ENCODE data around the gene CLINT1.
"Not testable (repeated sequence)": the region's sequence is repeated elsewhere in the genome, so short reads cannot be mapped to it uniquely, and the experiment has no call there.

The CLINT1 gene

DNA sequence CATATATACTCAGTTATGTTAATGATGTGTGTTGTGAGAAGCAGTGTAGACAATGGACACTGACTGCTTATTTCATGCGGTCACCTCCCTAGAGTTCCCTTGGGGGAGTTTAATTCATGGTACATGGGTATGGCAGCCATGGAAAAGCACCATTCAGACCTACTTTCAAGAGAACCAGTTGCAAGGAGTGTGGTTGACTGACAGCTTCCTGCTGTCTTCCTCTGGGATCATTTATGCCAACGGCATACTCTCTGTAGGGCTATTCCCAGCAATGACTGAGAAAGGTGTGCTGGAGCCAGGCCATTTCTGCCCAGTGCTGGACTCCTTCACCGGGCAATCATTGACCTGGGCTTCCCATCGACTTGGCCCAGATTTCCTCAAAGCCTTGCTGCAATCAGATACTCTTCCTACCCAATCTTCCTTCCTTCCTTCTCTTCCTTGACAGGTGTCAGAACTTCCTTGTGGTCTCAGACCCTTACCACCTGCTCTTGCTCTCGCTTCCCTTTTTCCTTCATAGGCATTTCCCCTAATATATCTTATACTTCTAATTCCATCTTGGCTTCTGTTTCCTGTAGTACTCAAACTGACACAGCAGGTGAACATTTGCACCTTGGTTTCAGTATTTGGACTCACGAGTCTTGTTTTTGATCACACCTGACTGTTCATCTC, 3.4 kb upstream of the CLINT1 start:
- DNase-seq, result no peak

DNA sequence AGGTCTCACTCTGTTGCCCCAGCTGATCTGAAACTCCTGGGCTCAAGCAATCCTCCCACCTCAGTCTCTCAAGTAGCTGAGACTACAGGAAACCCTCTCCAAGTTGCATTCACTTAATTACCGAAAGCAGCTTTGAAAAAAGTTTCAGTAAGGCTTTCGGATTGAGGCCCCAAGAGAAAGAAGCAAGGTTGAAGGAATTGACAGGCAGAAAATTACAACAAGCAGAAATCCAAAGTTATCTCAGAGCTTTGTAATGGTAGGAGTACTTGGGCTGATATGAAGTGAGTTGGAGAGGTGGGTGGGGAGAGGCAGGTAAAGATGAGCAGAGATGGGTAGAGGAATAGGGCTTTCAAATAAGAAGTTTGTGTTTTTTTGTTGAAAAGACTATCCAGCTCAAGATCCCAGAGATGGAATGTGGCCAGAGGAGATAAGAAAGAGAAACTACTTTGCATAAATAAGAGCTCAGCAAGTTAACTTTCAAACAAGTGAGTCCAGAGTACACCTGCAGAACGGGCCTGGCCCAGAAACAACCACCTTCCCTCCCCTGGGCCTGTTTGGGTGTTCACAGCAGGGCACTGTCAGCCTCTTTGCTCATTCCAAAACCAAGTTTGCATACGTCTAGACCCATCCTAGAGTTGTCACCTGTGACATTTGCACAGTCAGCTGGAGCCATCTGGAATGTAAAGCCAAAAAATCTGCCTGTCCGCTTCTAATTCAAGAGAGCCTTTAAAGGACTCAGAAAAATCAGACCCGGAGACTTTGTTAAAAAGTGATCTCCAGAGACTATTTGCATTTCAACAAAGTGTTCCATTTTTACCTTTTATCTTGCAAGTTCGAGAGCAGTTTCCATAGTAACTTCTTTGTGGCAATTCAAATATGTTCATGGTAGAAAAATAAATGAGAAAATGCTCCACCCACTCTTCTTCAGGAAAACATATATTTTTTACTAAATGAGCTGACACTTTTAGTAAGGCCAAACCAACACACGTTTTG, 2.2 kb upstream of the CLINT1 start:
- DNase-seq, result no peak

DNA sequence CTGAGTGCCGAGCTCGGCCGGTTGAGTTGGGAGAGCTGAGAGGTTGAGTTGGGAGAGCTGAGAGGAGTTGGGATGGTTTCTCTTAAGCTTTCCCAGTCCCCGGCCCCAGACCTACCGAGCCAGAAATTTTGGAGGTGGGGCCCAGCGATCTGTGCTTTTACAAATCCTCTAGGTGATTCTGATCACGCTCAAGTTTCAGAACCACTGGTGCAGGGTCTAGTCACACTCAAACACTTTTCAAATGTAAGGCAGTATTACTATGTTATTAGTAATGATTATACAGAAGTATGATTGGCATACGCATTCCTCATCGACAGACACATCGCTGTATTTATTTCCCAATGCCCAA, 256 bp upstream of the CLINT1 start:
- DNase-seq, result no peak

DNA sequence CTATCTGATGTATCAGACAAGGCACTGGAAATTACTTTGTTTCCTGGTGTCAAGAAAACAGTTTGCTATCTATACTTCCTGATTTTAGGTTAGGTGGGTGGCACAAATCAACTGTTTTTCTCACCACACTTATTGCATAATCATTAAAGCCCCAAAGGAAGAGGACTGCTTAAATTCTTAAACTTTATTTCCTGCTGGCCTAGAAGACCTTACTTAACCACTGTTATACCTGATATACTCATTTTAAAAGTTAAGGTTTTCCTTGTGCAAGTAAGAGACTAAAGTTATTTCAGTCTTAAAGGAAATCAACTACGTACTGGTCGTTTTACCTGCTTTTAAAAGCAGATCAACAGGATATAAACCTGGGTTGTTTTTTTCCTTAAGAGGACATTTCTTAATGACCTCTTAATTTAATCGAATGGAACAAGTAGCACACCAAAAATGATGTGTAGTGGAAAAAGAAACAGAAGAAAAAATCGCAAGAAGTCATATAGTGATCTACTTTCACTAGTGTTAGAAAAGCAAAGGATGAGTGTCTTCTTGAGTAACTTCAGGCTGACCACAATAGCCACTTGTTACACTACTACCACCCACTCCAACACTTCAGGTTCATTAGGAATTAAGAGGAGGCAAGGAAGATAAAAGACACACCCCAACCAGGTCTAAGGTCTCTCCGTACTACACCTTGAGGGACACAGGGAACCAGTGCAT, 974 bp downstream of the CLINT1 start:
- no peak for DNase-seq

GRCh38 chr5:157855404-157855994, 3.4 kb downstream of the CLINT1 start:
- no peak for DNase-seq

GRCh38 chr5:157853365-157853764, 5.6 kb downstream of the CLINT1 start:
- DNase-seq, result not testable (repeated sequence)

DNA sequence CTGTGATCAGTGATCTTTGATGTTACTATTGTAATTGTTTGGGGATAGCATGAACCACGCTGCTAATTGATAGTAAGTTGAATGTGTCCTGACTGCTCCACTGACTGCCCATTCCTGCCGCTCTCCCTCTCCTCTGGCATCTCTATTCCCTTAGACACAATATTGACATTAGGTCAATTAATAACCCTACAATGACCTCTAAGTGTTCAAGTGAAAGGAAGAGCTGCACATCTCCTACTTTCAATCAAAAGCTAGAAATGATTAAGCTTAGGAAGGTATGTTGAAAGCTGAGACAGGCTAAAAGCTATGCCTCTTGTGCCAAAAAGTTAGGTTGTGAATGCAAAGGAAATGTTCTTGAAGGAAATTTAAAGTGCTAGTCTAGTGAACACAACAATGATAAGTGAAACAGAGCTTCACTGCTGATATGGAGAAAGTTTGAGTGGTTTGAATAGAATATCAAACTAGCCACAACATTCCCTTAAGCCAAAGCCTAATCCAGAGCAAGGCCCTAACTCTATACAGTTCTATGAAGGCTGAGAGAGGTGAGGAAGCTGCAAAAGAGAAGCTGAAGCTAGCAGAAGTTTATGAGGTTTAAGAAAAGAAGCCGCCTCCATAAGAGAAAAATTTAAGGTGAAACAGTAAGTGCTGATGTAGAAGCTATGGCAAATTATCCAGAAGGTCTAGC, 12.9 kb downstream of the CLINT1 start:
- DNase-seq, result no peak

- no peak for DNase-seq
Measured at GRCh38 chr5:157842787-157843186, 16.2 kb downstream of the CLINT1 start.

DNA sequence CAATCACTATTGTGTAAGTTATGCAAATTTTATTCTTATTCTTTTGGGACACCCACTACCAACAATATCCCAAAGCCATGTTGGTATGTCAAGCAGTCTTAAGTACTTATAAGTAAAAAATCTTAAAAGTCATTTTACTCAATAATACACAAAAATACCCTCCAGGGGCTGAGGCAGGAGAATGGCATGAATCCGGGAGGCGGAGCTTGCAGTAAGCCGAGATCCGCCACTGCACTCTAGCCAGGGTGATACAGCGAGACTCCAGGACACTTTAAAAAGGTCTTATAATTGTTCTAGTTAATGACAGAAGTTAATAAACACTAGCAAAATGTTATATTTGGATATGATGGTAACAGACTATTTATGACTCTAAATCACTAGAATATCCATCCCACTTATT, 16.8 kb downstream of the CLINT1 start:
- no peak for DNase-seq

DNA sequence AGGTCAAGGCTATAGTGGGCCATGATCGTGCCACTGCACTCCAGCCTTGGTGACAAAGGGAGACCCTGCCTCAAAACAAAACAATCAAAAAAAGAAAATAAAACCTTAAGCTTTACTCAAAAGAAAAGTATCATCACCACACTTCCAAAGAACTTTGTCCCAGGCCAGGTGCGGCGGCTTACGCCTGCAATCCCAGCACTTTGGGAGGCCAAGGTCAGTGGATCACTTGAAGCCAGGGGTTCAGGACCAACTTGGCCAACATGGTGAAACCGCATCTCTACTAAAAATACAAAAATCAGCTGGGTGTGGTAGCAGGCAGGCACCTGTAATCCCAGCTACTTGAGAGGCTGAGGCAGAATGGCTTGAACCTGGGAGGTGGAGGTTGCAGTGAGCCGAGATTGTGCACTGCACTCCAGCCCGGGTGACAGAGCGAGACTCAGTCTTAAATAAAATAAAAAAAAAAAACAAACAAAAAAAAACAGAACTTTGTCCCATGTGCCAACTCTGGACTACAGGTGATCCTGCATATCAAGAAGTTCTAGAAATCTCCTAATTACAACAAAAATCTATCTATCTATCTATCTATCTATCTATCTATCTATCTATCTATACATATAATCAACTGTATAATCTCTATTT, 19.7 kb downstream of the CLINT1 start:
- no peak for DNase-seq

GRCh38 chr5:157836121-157836753, 22.7 kb downstream of the CLINT1 start:
- no peak for DNase-seq

GRCh38 chr5:157835041-157835440, 23.9 kb downstream of the CLINT1 start:
- no peak for DNase-seq

- no peak for DNase-seq
Measured at GRCh38 chr5:157828944-157829639, 29.9 kb downstream of the CLINT1 start.

GRCh38 chr5:157828105-157828943, 30.6 kb downstream of the CLINT1 start:
- no peak for DNase-seq

GRCh38 chr5:157827423-157827822, 31.5 kb downstream of the CLINT1 start:
- DNase-seq, result no peak

- no peak for DNase-seq
Measured at GRCh38 chr5:157823655-157824054, 35.3 kb downstream of the CLINT1 start.

- no peak for DNase-seq
Measured at GRCh38 chr5:157821822-157822622, 36.9 kb downstream of the CLINT1 start.

GRCh38 chr5:157821405-157821804, 37.5 kb downstream of the CLINT1 start:
- no peak for DNase-seq

Data from GOT3 (cell line).